Middle frontal gyrus (tissue), 1 donor: ENCODE measurements around the gene SLC29A1.
"Not testable (repeated sequence)": the region's sequence is repeated elsewhere in the genome, so short reads cannot be mapped to it uniquely, and the experiment has no call there.

Source experiments
- DNase-seq: peaks from one replicate; pipeline ENCODE4 v3.0.0-alpha.2; 2015; ENCODE audit warnings: low spot score; ENCODE audit errors: extremely low spot score

SLC29A1 gene

GRCh38 chr6:44222486-44223318, 693 bp upstream of the SLC29A1 start:
- DNase-seq: no peak

DNA sequence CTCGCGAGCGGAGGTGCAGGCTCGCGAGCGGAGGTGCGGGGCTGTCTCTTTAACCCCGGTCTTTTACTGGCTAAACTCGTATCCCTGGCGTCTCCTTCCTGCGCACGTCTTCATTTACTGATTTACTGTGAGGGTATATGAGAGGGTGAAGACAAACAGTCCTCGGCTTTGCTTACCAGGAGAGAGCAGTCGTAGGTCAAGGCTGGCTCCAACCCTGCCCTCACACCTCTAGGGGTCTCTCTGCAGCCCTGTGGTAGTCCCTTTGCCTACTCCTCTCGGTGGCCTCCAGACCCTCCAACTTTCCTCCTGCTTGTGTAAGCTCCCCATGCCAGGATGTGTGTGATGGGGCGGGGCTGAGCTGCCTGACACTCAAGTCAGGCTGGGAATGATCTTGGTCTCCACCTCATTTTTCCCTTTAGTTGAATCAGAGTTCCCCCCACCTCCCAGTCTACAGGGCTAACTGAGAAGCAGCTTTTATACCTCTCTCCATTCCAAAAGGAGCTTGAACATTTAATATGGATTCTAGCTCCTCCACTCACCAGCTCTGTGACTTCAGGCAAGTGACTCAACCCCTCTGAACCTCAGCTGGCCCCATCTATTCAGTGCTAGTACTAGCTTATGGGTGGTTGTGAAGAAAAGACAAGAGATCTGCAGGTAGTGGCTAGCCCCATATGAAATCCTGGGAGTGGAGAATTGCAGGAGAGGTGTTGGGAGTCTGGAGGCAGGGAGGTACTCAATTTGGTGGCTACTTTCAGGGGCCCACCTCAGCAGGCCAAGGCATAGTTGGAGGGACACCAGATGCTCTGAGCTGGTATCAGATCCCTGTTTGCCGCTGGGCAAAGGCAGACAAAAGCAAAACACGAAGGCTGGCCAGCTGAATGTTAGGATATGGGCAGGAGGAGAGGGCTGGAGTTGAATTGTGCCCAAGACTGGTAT, 902 bp downstream of the SLC29A1 start:
- DNase-seq: no peak

DNA sequence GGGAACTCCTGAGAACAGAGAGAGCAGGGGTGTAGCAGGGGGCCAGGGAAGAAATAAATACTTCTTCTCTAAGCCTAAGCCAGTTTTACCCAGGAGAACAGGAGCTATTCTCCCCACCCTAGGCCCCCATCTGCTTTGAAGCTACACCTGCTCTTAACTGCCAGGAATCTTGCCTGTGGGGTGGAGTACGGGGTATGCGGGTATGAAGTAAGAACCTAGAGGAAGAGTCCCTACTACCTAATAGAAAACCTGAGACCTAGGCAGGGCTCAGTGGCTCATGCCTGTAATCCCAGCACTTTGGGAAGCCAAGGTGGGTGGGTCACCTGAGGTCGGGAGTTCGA, 1.5 kb downstream of the SLC29A1 start:
- DNase-seq: no peak

- no peak for DNase-seq
These were observed 2.4 kb downstream of the SLC29A1 start for GRCh38 chr6:44225579-44226325.

DNA sequence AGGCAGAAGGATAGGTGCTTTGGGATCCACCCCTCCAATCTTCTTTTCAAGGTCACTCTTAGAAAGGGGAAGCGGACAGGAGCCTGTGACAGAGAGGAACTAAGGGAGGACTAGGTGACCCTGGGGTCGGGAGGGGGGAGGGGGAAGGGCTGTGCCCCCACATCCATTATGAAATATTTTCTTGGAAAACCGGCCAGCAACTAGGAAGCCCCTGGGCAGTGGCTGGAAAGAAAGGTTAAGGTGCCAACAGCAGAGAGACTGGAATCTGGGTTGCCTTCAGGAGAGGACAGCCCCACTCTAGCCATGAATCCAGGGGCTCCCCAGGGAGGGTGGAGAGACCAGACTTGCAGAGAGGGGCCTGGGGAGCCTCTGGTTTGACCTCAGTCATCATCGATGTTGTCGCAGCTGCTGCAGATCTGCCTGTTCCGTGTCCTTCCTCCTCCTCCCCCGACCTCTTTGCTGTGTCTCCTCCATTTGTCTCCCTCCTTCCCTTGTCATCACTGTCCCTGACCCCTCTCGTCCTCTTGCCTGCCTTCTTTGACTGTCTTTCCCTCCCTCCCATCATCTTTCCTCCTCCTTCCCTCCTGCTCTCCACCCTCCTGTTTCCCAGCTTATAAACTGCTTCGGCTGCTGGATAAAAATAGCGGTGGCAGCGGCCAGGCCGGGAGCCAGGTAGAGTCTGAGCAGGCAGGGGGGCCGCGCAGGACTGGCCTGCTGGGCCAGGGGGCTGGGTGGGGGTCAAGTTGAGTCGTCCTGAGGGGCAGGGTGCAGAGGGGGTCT, 3.2 kb downstream of the SLC29A1 start:
- DNase-seq: no peak

GRCh38 chr6:44227148-44227793, 3.9 kb downstream of the SLC29A1 start:
- no peak for DNase-seq

GRCh38 chr6:44228031-44228430, 4.6 kb downstream of the SLC29A1 start:
- DNase-seq: no peak

- no peak for DNase-seq
These were observed 5.0 kb downstream of the SLC29A1 start for GRCh38 chr6:44228433-44228832.

DNA sequence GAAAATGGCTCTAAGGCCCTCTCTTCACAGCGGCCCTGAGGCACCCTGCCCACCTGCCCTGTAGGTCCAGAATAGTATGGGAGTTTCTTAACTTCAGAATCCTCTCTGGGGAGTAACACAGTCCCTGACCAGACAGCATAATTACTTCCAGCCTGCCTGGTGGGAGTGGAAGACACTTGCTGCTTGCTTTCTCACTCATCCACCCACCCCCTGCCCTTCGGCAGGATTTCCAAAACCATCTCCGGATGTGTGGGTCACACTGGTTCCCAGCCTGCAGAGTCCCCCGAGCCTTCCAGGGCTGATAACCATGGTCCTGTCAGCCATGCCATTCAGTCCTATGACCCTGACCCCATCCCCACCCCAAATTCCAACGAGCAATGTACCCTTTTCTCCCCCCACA, 5.4 kb downstream of the SLC29A1 start:
- DNase-seq: no peak

GRCh38 chr6:44229376-44230033, 6.1 kb downstream of the SLC29A1 start:
- no peak for DNase-seq

DNA sequence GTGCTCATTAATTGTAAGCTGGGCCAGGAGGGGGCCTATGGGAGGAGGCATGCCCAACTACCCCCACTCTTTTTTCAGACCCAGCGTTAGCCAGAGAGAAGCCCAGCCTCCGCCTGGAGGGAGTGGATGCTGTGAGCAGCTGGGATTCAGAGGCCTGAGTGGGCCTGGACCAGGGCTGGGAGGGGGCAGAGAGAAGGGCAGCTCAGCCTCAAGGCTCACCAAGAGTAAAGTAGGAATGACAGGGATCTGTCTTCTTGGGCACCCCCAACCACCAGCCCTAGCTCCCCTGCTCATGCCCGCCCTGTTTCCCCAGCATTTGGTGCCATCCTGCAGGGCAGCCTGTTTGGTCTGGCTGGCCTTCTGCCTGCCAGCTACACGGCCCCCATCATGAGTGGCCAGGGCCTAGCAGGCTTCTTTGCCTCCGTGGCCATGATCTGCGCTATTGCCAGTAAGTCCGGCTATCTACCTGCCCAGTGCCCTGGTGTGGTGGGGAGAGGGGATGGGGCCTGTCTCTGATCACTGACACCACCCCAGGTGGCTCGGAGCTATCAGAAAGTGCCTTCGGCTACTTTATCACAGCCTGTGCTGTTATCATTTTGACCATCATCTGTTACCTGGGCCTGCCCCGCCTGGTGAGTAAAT, 6.8 kb downstream of the SLC29A1 start:
- DNase-seq: no peak

DNA sequence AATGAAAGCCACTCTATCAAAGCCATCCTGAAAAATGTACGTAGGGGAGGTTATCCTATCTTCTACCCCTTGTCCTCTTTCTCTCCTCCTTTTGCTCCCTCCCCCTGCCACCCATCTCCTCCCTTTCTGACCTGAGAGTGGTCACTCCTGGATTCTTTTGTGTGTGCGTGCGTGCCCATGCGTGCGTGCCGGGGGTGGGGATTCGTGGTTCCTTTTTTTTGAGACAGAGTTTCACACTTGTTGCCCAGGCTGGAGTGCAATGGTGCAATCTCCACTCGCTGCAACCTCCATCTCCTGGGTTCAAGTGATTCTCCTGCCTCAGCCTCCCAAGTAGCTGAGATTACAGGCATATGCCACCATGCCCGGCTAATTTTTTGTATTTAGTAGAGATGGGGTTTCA, 8.0 kb downstream of the SLC29A1 start:
- not testable (repeated sequence) for DNase-seq

DNA sequence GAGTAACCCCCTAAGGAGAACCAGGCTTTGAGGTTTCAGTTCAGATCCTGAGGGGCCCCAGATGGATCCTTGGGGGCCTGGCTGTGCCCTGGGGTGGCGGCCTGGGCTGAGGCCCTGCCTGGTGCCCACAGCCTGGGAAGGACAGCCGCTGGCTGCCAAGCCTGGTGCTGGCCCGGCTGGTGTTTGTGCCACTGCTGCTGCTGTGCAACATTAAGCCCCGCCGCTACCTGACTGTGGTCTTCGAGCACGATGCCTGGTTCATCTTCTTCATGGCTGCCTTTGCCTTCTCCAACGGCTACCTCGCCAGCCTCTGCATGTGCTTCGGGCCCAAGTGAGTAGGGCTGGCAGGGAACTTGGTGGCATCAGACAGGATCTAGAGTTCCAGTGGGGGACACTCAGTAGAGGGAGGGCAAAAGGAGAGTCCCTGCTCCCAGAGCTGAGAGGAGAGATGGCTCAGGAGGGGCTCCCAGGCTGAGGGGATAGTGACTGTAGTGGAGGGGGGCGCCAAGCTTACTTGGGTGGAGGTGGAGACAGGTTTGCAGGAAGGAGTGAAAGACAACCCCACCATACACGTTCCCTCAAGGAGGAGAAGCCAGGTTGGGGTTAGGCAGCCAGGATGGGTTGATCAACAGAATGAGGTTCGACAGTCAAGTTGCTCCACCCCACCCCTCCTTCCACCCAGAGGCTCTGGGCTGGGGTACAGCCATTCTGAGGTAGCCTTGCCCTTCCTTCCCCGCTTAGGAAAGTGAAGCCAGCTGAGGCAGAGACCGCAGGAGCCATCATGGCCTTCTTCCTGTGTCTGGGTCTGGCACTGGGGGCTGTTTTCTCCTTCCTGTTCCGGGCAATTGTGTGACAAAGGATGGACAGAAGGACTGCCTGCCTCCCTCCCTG, 9.5 kb downstream of the SLC29A1 start:
- no peak for DNase-seq

GRCh38 chr6:44233567-44234100, 10.2 kb downstream of the SLC29A1 start:
- no peak for DNase-seq

DNA sequence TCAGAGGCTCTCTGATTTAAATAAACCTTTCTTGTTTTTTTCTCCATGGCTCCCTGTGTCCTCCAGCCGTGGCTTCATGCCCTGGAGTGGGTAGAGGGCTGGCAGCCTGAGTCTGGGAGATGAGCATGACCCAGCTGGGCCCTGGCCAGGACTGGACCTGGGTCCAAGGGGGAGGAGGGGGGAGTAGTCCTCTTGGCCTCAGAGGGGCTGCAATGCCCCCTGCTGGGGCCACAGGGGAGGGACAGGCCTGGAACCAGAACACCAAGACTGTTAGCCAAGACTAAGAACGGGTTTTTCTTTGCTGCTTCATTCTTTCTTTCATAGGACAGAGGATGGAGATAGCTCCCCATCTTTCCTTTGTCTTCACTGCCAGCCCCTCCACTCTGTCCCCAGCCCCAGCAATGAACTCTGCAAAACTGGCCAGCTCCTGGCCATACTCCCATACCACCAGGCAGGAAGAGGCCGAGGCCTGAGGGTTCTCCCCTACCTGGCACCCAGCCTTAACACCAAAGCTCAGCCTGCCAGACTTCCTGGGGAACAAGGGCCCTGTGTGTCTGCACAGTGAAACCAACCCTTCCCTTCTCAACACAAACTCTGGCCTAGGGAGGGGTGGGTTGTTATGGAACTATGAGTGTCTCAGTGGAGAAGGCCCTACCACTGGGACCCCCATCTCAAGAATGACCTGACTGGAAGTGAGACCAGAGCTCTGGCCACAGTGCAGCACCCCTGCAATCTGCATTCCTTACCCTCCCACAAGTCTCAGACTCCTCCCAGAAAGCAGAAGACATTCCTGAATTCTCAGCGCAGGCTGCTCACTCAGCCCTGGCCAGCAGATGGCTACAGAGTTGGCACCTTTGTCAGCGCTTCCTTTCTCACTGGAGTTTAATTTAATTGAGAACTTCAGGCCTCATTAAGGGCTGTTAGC, 11.0 kb downstream of the SLC29A1 start:
- DNase-seq: peak; percentile 73

GRCh38 chr6:44235269-44235668, 11.9 kb downstream of the SLC29A1 start:
- DNase-seq: no peak

GRCh38 chr6:44235891-44236516, 12.6 kb downstream of the SLC29A1 start:
- DNase-seq: no peak
